IPS-20b (cell line): ENCODE data around the gene RGCC.
A peak's percentile ranks its signal among the peaks of the same experiment; 100 is the strongest.
"Not testable (repeated sequence)": the region's sequence is repeated elsewhere in the genome, so short reads cannot be mapped to it uniquely, and the experiment has no call there.

Experiments used
- H3K27ac ChIP-seq: one replicate; pipeline ENCODE4 v1.5.1; 2013; ENCODE audit warnings: low read length
- H3K27me3 ChIP-seq: 2 replicates; pipeline ENCODE4 v1.6.1; 2013; ENCODE audit warnings: mild to moderate bottlenecking, low read length, inconsistent platforms; ENCODE audit not compliant: insufficient read depth
- H3K36me3 ChIP-seq: 2 replicates; pipeline ENCODE4 v1.6.1; 2013; ENCODE audit warnings: low read depth, mild to moderate bottlenecking, inconsistent platforms, low read length, moderate library complexity; ENCODE audit not compliant: insufficient read depth
- H3K4me1 ChIP-seq: 2 replicates; pipeline ENCODE4 v1.6.1; 2013; ENCODE audit warnings: mild to moderate bottlenecking, control low read depth, inconsistent platforms, low read length, moderate library complexity; ENCODE audit not compliant: insufficient read depth
- H3K4me3 ChIP-seq: 2 replicates; pipeline ENCODE4 v1.5.1; 2013; ENCODE audit warnings: mild to moderate bottlenecking, low read length, inconsistent platforms
- H3K9ac ChIP-seq: 2 replicates; pipeline ENCODE4 v1.6.1; 2013; ENCODE audit warnings: low read depth, mild to moderate bottlenecking, inconsistent platforms, low read length, moderate library complexity
- H3K9me3 ChIP-seq: 2 replicates; pipeline ENCODE4 v1.6.1; 2013; ENCODE audit warnings: mild to moderate bottlenecking, low read depth, low read length, inconsistent platforms; ENCODE audit not compliant: insufficient read depth

Gene RGCC

GRCh38 chr13:41421330-41421729 lies 36.0 kb upstream of the RGCC start:
- not testable (repeated sequence) for H3K36me3 ChIP-seq

GRCh38 chr13:41421983-41422382 lies 35.4 kb upstream of the RGCC start:
- H3K27ac ChIP-seq, H3K36me3 ChIP-seq, H3K9ac ChIP-seq, H3K4me3 ChIP-seq, H3K27me3 ChIP-seq, H3K9me3 ChIP-seq, H3K4me1 ChIP-seq: not testable (repeated sequence)

More at GRCh38 chr13:41421330-41421729, 36.0 kb upstream of the RGCC start:
- H3K27me3 ChIP-seq, H3K4me3 ChIP-seq, H3K27ac ChIP-seq, H3K4me1 ChIP-seq, H3K9ac ChIP-seq, H3K9me3 ChIP-seq: not testable (repeated sequence)

DNA sequence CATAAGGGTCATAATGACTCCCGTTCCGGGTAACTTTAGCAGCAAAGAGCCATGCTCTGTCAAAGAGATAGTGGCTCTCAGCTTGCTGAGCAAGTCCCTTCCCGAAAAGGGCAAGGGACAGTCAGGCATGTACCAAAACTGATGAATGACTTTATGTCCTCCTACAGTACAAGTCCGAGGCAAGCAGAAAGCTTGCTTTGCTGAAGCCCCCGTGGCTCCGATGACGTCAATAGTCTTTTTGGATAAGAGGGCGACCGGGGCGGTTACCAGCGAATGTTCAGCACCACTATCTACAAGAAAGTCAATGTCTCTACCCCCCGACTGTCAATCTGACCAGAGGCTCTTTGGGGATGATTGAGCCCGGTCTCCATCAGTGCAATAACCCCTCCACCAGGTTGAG lies 34.1 kb upstream of the RGCC start:
- not testable (repeated sequence) for H3K9ac ChIP-seq, H3K27ac ChIP-seq, H3K36me3 ChIP-seq, H3K4me1 ChIP-seq, H3K9me3 ChIP-seq, H3K4me3 ChIP-seq, H3K27me3 ChIP-seq

DNA sequence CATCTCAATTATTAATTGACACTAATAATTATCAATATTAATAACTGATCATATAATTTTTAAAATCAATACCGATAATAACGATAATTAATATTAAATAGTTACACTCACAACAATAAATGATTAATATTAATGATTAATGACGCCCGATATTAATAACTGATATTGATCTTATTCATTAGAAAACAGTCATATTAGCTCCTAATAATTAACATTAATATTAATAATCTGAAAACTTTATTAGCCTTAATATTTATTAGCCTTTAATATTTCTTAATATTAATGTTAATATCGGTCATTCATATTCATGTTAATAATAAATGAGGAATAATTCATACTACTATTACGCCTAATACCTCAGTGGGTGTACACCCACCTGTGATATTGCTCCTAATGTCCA lies 32.7 kb upstream of the RGCC start:
- H3K4me3 ChIP-seq, H3K4me1 ChIP-seq: not testable (repeated sequence)

GRCh38 chr13:41426047-41426446 lies 31.3 kb upstream of the RGCC start:
- Histone ChIP-seq H3K27me3 (peaks cover 7% of the 10 kb centered on the region; the same call in 1 of the 2 replicates), H3K9ac (no peak overlapping the region), H3K4me3 (no peak overlapping the region), H3K27ac (no peak overlapping the region), H3K9me3 (no peaks in the 10 kb centered on the region), H3K4me1 (no peaks in the 10 kb centered on the region), H3K36me3 (no peaks in the 10 kb centered on the region)

More for the DNA sequence above, 32.7 kb upstream of the RGCC start:
- H3K27me3 ChIP-seq, H3K36me3 ChIP-seq, H3K27ac ChIP-seq, H3K9ac ChIP-seq, H3K9me3 ChIP-seq: not testable (repeated sequence)

GRCh38 chr13:41427666-41428065 lies 29.7 kb upstream of the RGCC start:
- H3K36me3 ChIP-seq = no peaks in the 10 kb centered on the region
- peak overlapping the region; percentile 57; the same call in 1 of the 2 replicates for H3K4me3 ChIP-seq

GRCh38 chr13:41428155-41428554 lies 29.2 kb upstream of the RGCC start:
- Histone ChIP-seq H3K36me3 (no peaks in the 10 kb centered on the region), H3K9me3 (no peaks in the 10 kb centered on the region), H3K27ac (no peak overlapping the region), H3K9ac (no peak overlapping the region), H3K4me1 (no peaks in the 10 kb centered on the region), H3K4me3 (peak overlapping the region; percentile 57), H3K27me3 (peaks cover 7% of the 10 kb centered on the region; the same call in 1 of the 2 replicates)

More at GRCh38 chr13:41427666-41428065, 29.7 kb upstream of the RGCC start:
- no peaks in the 10 kb centered on the region for H3K4me1 ChIP-seq
- peaks cover 7% of the 10 kb centered on the region; the same call in 1 of the 2 replicates for H3K27me3 ChIP-seq
- no peak overlapping the region for H3K27ac ChIP-seq
- no peak overlapping the region for H3K9ac ChIP-seq
- H3K9me3 ChIP-seq = no peaks in the 10 kb centered on the region

DNA sequence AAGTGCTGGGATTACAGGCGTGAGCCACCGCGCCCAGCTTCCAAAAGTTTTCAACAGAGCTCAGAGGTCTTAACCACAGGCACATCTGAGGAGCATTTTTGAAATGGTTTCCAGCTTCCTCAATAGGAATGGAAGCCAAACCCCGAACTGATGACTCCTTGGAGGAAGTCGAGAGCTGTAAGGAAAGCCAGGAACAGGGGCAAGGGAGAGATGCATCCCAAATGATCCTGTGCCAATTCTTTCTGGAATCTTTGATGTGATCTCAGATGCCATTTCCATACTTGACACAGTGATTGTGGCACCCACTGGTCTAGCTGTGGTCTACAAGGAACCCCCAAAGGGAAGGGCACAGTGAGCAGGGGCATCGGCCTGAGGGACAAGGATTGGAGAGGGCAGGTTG lies 23.3 kb upstream of the RGCC start:
- not testable (repeated sequence) for H3K9me3 ChIP-seq, H3K27ac ChIP-seq

GRCh38 chr13:41434831-41435520 lies 22.4 kb upstream of the RGCC start:
- H3K27ac ChIP-seq = no peak overlapping the region
- H3K36me3 ChIP-seq = no peaks in the 10 kb centered on the region
- no peaks in the 10 kb centered on the region for H3K27me3 ChIP-seq
- H3K9me3 ChIP-seq = no peaks in the 10 kb centered on the region
- no peak overlapping the region for H3K9ac ChIP-seq
- no peaks in the 10 kb centered on the region for H3K4me1 ChIP-seq
- H3K4me3 ChIP-seq = no peak overlapping the region

More for the DNA sequence above, 23.3 kb upstream of the RGCC start:
- H3K4me1 ChIP-seq, H3K27me3 ChIP-seq, H3K4me3 ChIP-seq, H3K36me3 ChIP-seq, H3K9ac ChIP-seq: not testable (repeated sequence)

DNA sequence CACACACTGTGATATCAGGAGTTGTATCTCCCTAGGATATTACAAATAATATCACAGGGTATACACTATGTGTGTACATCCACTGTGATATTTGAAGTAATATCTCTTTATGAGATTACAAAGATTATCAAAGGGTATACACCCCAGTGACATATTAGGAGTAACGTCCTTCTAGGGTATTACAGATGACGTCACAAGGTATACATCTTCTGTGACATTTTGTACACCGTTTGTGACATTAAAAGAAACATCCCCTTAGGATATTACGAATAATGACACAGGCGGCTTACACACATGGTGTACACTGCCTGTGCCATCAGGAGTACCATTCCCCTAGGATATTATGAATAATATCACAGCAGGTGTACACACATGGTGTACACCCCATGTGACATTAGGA lies 13.4 kb upstream of the RGCC start:
- Histone ChIP-seq H3K27me3 (no peaks in the 10 kb centered on the region), H3K36me3 (no peaks in the 10 kb centered on the region), H3K4me1 (no peaks in the 10 kb centered on the region), H3K9me3 (no peaks in the 10 kb centered on the region; the same call in 1 of the 2 replicates), H3K27ac (no peak overlapping the region), H3K9ac (no peak overlapping the region), H3K4me3 (no peak overlapping the region)

DNA sequence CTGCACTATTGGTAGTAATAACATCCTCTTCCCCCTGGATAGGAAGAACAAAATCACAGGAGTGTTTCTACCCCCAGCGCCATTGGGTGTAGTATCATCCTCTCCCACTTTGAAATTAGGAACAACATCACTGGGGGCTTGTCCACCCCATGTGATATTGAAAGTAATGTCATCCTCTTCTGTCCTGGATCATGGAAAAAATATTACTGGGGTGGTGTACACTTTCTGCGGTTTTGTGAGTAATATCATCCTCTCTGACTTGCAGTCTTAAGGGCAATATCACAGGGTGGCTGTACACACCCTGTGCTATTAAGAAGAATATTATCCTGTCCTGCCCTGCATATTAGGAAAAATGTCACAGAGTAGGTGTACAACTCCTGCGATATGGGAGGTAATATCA lies 4.9 kb upstream of the RGCC start:
- H3K9me3 ChIP-seq = no peaks in the 10 kb centered on the region; the same call in 1 of the 2 replicates
- no peaks in the 10 kb centered on the region for H3K36me3 ChIP-seq
- peaks cover 38% of the 10 kb centered on the region for H3K27me3 ChIP-seq
- H3K27ac ChIP-seq = no peak overlapping the region
- H3K4me3 ChIP-seq = no peak overlapping the region
- H3K4me1 ChIP-seq = no peaks in the 10 kb centered on the region
- H3K9ac ChIP-seq = no peak overlapping the region

- Histone ChIP-seq H3K4me1 (no peaks in the 10 kb centered on the region), H3K4me3 (no peak overlapping the region), H3K36me3 (no peaks in the 10 kb centered on the region), H3K9me3 (no peaks in the 10 kb centered on the region; the same call in 1 of the 2 replicates), H3K9ac (no peak overlapping the region), H3K27ac (no peak overlapping the region), H3K27me3 (peaks cover 50% of the 10 kb centered on the region)
These were observed 3.7 kb upstream of the RGCC start for GRCh38 chr13:41453620-41454019.
